Panc1 (cell line): ENCODE measurements around the gene SNX33.

Experiments
- POLR2AphosphoS5 ChIP-seq: IDR thresholded peaks from 2 replicates; pipeline ENCODE4 v1.6.1; 2012; ENCODE audit warnings: mild to moderate bottlenecking, low read depth, low read length, moderate library complexity
- SIN3A ChIP-seq: IDR thresholded peaks from 2 replicates; pipeline ENCODE4 v1.6.1; 2012; ENCODE audit warnings: low read depth, mild to moderate bottlenecking, low read length, moderate library complexity, borderline replicate concordance; ENCODE audit not compliant: insufficient read depth
- TCF7L2 ChIP-seq: IDR thresholded peaks from 2 replicates; pipeline ENCODE4 v1.6.1; 2011; ENCODE audit warnings: mild to moderate bottlenecking, low read depth, low read length, inconsistent platforms
- TF ChIP-seq, protein P1 (sequence below): fragments of 450-650 bp; IDR thresholded peaks from 2 replicates; pipeline ENCODE4 v1.5.1; 2017; ENCODE audit warnings: mild to moderate bottlenecking
- TF ChIP-seq, protein P2 (sequence below), 2 experiments: IDR thresholded peaks; 2 replicates each; pipeline ENCODE4 v1.6.1; 2011 to 2012; ENCODE audit warnings: low read depth in 2 of 2, control low read depth in 1 of 2, low read length in 1 of 2, mild to moderate bottlenecking in 1 of 2, moderate library complexity in 1 of 2; ENCODE audit not compliant: insufficient read depth in 1 of 2

DNA sequence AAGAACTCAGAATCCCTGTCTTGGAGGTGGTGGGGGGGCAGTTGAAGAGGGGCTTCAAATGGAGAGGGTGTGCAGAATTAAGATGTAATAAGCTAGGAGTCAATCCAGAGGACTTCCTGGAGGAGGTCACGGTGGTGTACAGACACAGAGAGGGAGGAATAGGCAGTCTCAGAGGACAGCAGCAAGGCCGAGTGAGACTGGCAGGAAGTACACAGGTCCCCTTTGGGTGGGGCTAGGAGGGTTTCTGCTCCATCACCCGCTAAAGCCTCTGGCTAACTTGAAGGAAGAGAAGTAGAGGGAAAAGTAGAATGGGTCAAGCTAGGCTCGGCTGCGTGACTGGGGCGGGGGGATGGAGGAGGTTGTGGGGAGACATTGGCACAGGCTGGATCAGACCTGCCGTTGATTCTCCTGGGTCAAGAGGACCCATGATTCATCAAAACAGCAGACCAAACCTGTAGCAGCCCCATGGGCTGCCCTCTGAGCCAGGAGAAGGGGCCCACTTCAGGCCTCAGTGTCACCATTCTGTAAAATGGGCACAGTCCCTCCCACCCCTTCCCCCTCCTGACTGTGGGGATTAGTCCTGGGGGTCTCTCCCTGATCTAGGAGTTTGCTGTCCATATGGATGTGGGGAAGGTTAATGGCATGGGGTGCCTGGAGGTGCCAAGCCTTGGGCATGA, 48.1 kb downstream of the SNX33 start:
- TF ChIP-seq, protein P1, sequence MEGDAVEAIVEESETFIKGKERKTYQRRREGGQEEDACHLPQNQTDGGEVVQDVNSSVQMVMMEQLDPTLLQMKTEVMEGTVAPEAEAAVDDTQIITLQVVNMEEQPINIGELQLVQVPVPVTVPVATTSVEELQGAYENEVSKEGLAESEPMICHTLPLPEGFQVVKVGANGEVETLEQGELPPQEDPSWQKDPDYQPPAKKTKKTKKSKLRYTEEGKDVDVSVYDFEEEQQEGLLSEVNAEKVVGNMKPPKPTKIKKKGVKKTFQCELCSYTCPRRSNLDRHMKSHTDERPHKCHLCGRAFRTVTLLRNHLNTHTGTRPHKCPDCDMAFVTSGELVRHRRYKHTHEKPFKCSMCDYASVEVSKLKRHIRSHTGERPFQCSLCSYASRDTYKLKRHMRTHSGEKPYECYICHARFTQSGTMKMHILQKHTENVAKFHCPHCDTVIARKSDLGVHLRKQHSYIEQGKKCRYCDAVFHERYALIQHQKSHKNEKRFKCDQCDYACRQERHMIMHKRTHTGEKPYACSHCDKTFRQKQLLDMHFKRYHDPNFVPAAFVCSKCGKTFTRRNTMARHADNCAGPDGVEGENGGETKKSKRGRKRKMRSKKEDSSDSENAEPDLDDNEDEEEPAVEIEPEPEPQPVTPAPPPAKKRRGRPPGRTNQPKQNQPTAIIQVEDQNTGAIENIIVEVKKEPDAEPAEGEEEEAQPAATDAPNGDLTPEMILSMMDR = no peak
- TF ChIP-seq POLR2AphosphoS5 = no peak
- TF ChIP-seq, protein P2, sequence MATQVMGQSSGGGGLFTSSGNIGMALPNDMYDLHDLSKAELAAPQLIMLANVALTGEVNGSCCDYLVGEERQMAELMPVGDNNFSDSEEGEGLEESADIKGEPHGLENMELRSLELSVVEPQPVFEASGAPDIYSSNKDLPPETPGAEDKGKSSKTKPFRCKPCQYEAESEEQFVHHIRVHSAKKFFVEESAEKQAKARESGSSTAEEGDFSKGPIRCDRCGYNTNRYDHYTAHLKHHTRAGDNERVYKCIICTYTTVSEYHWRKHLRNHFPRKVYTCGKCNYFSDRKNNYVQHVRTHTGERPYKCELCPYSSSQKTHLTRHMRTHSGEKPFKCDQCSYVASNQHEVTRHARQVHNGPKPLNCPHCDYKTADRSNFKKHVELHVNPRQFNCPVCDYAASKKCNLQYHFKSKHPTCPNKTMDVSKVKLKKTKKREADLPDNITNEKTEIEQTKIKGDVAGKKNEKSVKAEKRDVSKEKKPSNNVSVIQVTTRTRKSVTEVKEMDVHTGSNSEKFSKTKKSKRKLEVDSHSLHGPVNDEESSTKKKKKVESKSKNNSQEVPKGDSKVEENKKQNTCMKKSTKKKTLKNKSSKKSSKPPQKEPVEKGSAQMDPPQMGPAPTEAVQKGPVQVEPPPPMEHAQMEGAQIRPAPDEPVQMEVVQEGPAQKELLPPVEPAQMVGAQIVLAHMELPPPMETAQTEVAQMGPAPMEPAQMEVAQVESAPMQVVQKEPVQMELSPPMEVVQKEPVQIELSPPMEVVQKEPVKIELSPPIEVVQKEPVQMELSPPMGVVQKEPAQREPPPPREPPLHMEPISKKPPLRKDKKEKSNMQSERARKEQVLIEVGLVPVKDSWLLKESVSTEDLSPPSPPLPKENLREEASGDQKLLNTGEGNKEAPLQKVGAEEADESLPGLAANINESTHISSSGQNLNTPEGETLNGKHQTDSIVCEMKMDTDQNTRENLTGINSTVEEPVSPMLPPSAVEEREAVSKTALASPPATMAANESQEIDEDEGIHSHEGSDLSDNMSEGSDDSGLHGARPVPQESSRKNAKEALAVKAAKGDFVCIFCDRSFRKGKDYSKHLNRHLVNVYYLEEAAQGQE (IDR thresholded peaks at IDR 0.05; ENCODE audit: insufficient read depth in 1 of 2, low read depth in 2 of 2, low read length in 1 of 2) = no peak
- no peak for TF ChIP-seq TCF7L2
- no peak for TF ChIP-seq SIN3A
